ENCODE measurements around the gene OBSL1. TPM values are rescaled to one million over a fixed set of nuclear protein-coding genes. Genes with fewer than 3 reads are reported as not detected.

OBSL1 gene
- total RNA-seq, 2 donors from 2014 or later: 0.84 to 1.1 TPM

- peaks cover 12% of the 10 kb centered on the region for H3K4me1 Mint-ChIP-seq
- H3K9me3 Mint-ChIP-seq: no peaks in the 10 kb centered on the region
- H3K36me3 Mint-ChIP-seq (ENCODE audit: low read depth): no peaks in the 10 kb centered on the region
- no peak for ATAC-seq (replicated peaks)
- no peak overlapping the region for H3K4me3 Mint-ChIP-seq
- peaks cover 66% of the 10 kb centered on the region for H3K27me3 Mint-ChIP-seq
- H3K27ac Mint-ChIP-seq: no peak overlapping the region
Observed at GRCh38 chr2:219515874-219516629, 55.3 kb downstream of the OBSL1 start.

- H3K36me3 Mint-ChIP-seq (ENCODE audit: low read depth): no peaks in the 10 kb centered on the region
- H3K27ac Mint-ChIP-seq: no peak overlapping the region
- no peak overlapping the region for H3K4me3 Mint-ChIP-seq
- no peak for ATAC-seq (replicated peaks)
- peaks cover 71% of the 10 kb centered on the region for H3K27me3 Mint-ChIP-seq
- peaks cover 18% of the 10 kb centered on the region for H3K4me1 Mint-ChIP-seq
- H3K9me3 Mint-ChIP-seq: no peaks in the 10 kb centered on the region
Observed at GRCh38 chr2:219514836-219515235, 56.5 kb downstream of the OBSL1 start.

- no peak for ATAC-seq (replicated peaks)
- no peak within 1 kb of the TSS for H3K27ac Mint-ChIP-seq
Observed at GRCh38 chr2:219514196-219514761, 57.1 kb downstream of the OBSL1 start, which contains the start of gene ASIC4. ASIC4 (plus strand) TSS chr2:219514482; CDS start chr2:219514725, 243 bp downstream.

GRCh38 chr2:219513787-219514186 lies 57.6 kb downstream of the OBSL1 start:
- no peaks in the 10 kb centered on the region for H3K9me3 Mint-ChIP-seq
- peaks cover 71% of the 10 kb centered on the region for H3K27me3 Mint-ChIP-seq
- peaks cover 23% of the 10 kb centered on the region for H3K4me1 Mint-ChIP-seq
- no peaks in the 10 kb centered on the region for H3K36me3 Mint-ChIP-seq (ENCODE audit: low read depth)
- peak overlapping the region; percentile 7 for H3K4me3 Mint-ChIP-seq
- no peak for ATAC-seq (replicated peaks)
- H3K27ac Mint-ChIP-seq: no peak overlapping the region

More at GRCh38 chr2:219514196-219514761, 57.1 kb downstream of the OBSL1 start, which contains the start of gene ASIC4:
- H3K9me3 Mint-ChIP-seq: no peaks in the 10 kb centered on the region
- H3K4me1 Mint-ChIP-seq: peaks cover 23% of the 10 kb centered on the region
- H3K27me3 Mint-ChIP-seq: peaks cover 73% of the 10 kb centered on the region
- peak within 1 kb of the TSS; percentile 7 for H3K4me3 Mint-ChIP-seq
- H3K36me3 Mint-ChIP-seq (ENCODE audit: low read depth): no peaks in the 10 kb centered on the region

- H3K9me3 Mint-ChIP-seq: no peaks in the 10 kb centered on the region
Observed at GRCh38 chr2:219512524-219513216, 58.7 kb downstream of the OBSL1 start.

GRCh38 chr2:219511547-219512325 lies 59.6 kb downstream of the OBSL1 start:
- peaks cover 12% of the 10 kb centered on the region for H3K36me3 Mint-ChIP-seq (ENCODE audit: low read depth)
- H3K4me3 Mint-ChIP-seq: no peak overlapping the region
- H3K4me1 Mint-ChIP-seq: peaks cover 23% of the 10 kb centered on the region
- peaks cover 60% of the 10 kb centered on the region for H3K27me3 Mint-ChIP-seq
- H3K9me3 Mint-ChIP-seq: no peaks in the 10 kb centered on the region
- H3K27ac Mint-ChIP-seq: no peak overlapping the region
- ATAC-seq (replicated peaks): no peak

More at GRCh38 chr2:219512524-219513216, 58.7 kb downstream of the OBSL1 start:
- H3K27ac Mint-ChIP-seq: no peak overlapping the region
- ATAC-seq (replicated peaks): no peak
- peaks cover 3% of the 10 kb centered on the region for H3K36me3 Mint-ChIP-seq (ENCODE audit: low read depth)
- peaks cover 23% of the 10 kb centered on the region for H3K4me1 Mint-ChIP-seq
- H3K4me3 Mint-ChIP-seq: no peak overlapping the region
- peaks cover 65% of the 10 kb centered on the region for H3K27me3 Mint-ChIP-seq

GRCh38 chr2:219510512-219511135 lies 60.7 kb downstream of the OBSL1 start:
- peak overlapping the region; percentile 34 for H3K4me3 Mint-ChIP-seq

GRCh38 chr2:219509780-219510511 lies 61.4 kb downstream of the OBSL1 start:
- peak; percentile 79 for ATAC-seq (replicated peaks)
- Mint-ChIP-seq H3K4me1 (peaks cover 23% of the 10 kb centered on the region), H3K4me3 (peak overlapping the region; percentile 34), H3K27ac (no peak overlapping the region), H3K9me3 (no peaks in the 10 kb centered on the region), H3K36me3 (ENCODE audit: low read depth) (peaks cover 30% of the 10 kb centered on the region), H3K27me3 (peaks cover 47% of the 10 kb centered on the region)

More at GRCh38 chr2:219510512-219511135, 60.7 kb downstream of the OBSL1 start:
- no peak overlapping the region for H3K27ac Mint-ChIP-seq
- no peak for ATAC-seq (replicated peaks)
- H3K4me1 Mint-ChIP-seq: peaks cover 23% of the 10 kb centered on the region
- H3K27me3 Mint-ChIP-seq: peaks cover 49% of the 10 kb centered on the region
- H3K36me3 Mint-ChIP-seq (ENCODE audit: low read depth): peaks cover 23% of the 10 kb centered on the region
- no peaks in the 10 kb centered on the region for H3K9me3 Mint-ChIP-seq

- Mint-ChIP-seq H3K27ac (no peak overlapping the region), H3K4me3 (peak overlapping the region; percentile 34), H3K4me1 (peaks cover 28% of the 10 kb centered on the region), H3K27me3 (peaks cover 46% of the 10 kb centered on the region), H3K36me3 (ENCODE audit: low read depth) (peaks cover 38% of the 10 kb centered on the region), H3K9me3 (no peaks in the 10 kb centered on the region)
- ATAC-seq (replicated peaks): peak; percentile 45
Observed at GRCh38 chr2:219508971-219509779, 62.2 kb downstream of the OBSL1 start.

GRCh38 chr2:219508444-219508734 lies 63.0 kb downstream of the OBSL1 start:
- peaks cover 38% of the 10 kb centered on the region for H3K27me3 Mint-ChIP-seq
- no peak overlapping the region for H3K4me3 Mint-ChIP-seq
- H3K4me1 Mint-ChIP-seq: peaks cover 21% of the 10 kb centered on the region
- no peak for ATAC-seq (replicated peaks)
- H3K27ac Mint-ChIP-seq: no peak overlapping the region
- no peaks in the 10 kb centered on the region for H3K9me3 Mint-ChIP-seq
- H3K36me3 Mint-ChIP-seq (ENCODE audit: low read depth): peaks cover 46% of the 10 kb centered on the region

GRCh38 chr2:219507581-219508443 lies 63.5 kb downstream of the OBSL1 start:
- no peak overlapping the region for H3K4me3 Mint-ChIP-seq
- peaks cover 51% of the 10 kb centered on the region for H3K36me3 Mint-ChIP-seq (ENCODE audit: low read depth)
- no peak overlapping the region for H3K27ac Mint-ChIP-seq
- peaks cover 18% of the 10 kb centered on the region for H3K4me1 Mint-ChIP-seq
- no peak for ATAC-seq (replicated peaks)
- peaks cover 33% of the 10 kb centered on the region for H3K27me3 Mint-ChIP-seq
- H3K9me3 Mint-ChIP-seq: no peaks in the 10 kb centered on the region
